Panc1 (cell line): Measurements from ENCODE around the gene CES4A. TPM values are rescaled to one million over a fixed set of nuclear protein-coding genes. Genes with fewer than 3 reads are reported as not detected.

Experiments used
- ATAC-seq: fragments of 200-7000 bp; cut with Tn5 transposase; 2 replicates; pipeline ENCODE4 v1.9.1; 2020; ENCODE audit warnings: mild to moderate bottlenecking, moderate library complexity
- BruUV-seq: library from RNA; stranded (reverse); fragments of 400-500 nt; replicated peaks from 2 replicates; lab custom pipeline; 2021; lab: Mats Ljungman, UMichigan
- CTCF ChIA-PET: fragments of 300-600 bp; sonication (Branson Sonifier 250); formaldehyde crosslinking; loops from one replicate; lab custom pipeline; 2022; ENCODE audit warnings: antibody characterized with exemption; lab: Charles Lee
- POLR2A ChIA-PET: fragments of 300-600 bp; sonication (Branson Sonifier 250); formaldehyde crosslinking; loops from one replicate; lab custom pipeline; 2022; ENCODE audit warnings: antibody characterized with exemption; lab: Charles Lee
- DNase-seq: peaks from one replicate; pipeline ENCODE4 v3.0.0-alpha.2; 2010; ENCODE audit warnings: low read depth, low spot score
- H3K27ac ChIP-seq: 2 replicates; pipeline ENCODE4 v1.5.1; 2011; ENCODE audit warnings: mild to moderate bottlenecking, low read length, inconsistent platforms
- H3K27me3 ChIP-seq: fragments of 200-500 bp; sonication (Bioruptor generic); 2 replicates; pipeline ENCODE4 v1.6.0; 2014; ENCODE audit warnings: low read length, inconsistent platforms; ENCODE audit not compliant: control insufficient read depth, insufficient read depth
- H3K36me3 ChIP-seq: fragments of 200-500 bp; sonication (Bioruptor generic); 2 replicates; pipeline ENCODE4 v1.5.1; 2014; ENCODE audit warnings: inconsistent platforms, mild to moderate bottlenecking, low read length, moderate library complexity; ENCODE audit not compliant: control insufficient read depth, insufficient read depth
- H3K4me1 ChIP-seq: 2 replicates; pipeline ENCODE4 v1.5.1; 2011; ENCODE audit warnings: inconsistent platforms, mild to moderate bottlenecking, low read length, moderate library complexity; ENCODE audit not compliant: control insufficient read depth, insufficient read depth
- H3K4me3 ChIP-seq, 2 experiments: 2 replicates each; pipeline ENCODE4 v1.5.1; 2011 to 2012; ENCODE audit warnings: low read depth in 2 of 2, low read length in 2 of 2, mild to moderate bottlenecking in 2 of 2, inconsistent platforms in 1 of 2, moderate library complexity in 1 of 2
- H3K9me3 ChIP-seq: fragments of 200-500 bp; sonication (Bioruptor generic); 2 replicates; pipeline ENCODE4 v1.5.1; 2014; ENCODE audit warnings: low read depth, mild to moderate bottlenecking, inconsistent platforms, low read length, moderate library complexity; ENCODE audit not compliant: control insufficient read depth, insufficient read depth
- CTCF ChIP-seq: fragments of 450-650 bp; IDR thresholded peaks from 2 replicates; pipeline ENCODE4 v1.5.1; 2017; ENCODE audit warnings: mild to moderate bottlenecking
- POLR2AphosphoS5 ChIP-seq: IDR thresholded peaks from 2 replicates; pipeline ENCODE4 v1.6.1; 2012; ENCODE audit warnings: mild to moderate bottlenecking, low read depth, low read length, moderate library complexity
- REST ChIP-seq, 2 experiments: IDR thresholded peaks; 2 replicates each; pipeline ENCODE4 v1.6.1; 2011 to 2012; ENCODE audit warnings: low read depth in 2 of 2, control low read depth in 1 of 2, low read length in 1 of 2, mild to moderate bottlenecking in 1 of 2, moderate library complexity in 1 of 2; ENCODE audit not compliant: insufficient read depth in 1 of 2
- SIN3A ChIP-seq: IDR thresholded peaks from 2 replicates; pipeline ENCODE4 v1.6.1; 2012; ENCODE audit warnings: low read depth, mild to moderate bottlenecking, low read length, moderate library complexity, borderline replicate concordance; ENCODE audit not compliant: insufficient read depth
- TCF7L2 ChIP-seq: IDR thresholded peaks from 2 replicates; pipeline ENCODE4 v1.6.1; 2011; ENCODE audit warnings: mild to moderate bottlenecking, low read depth, low read length, inconsistent platforms
- in situ Hi-C: cut with HindIII; loops from 2 replicates; pipeline ENCODE4 v1.10.0; 2016; ENCODE audit warnings: low sequenced_read_pairs, low pct_unique_long_range_greater_than_20kb
- intact Hi-C: fragments of 100-400 bp; cut with micrococcal nuclease; formaldehyde crosslinking; loops from one replicate; pipeline ENCODE4 v1.10.0; 2022; ENCODE audit not compliant: unreplicated experiment
- total RNA-seq: library from RNA; stranded (reverse); gene quantifications from one replicate; pipeline ENCODE4 v1.2.1, GENCODE V29; 2021; ENCODE audit not compliant: unreplicated experiment

Gene CES4A
- total RNA-seq, 1 experiment from 2014 or later = 6.1 TPM

GRCh38 chr16:66968847-66969246 lies 19.5 kb upstream of the CES4A start:
- no TSS peak for BruUV-seq
- H3K27me3 ChIP-seq = no peaks in the 10 kb centered on the region
- intact Hi-C loops (no loop called here), in situ Hi-C loops (no loop called here)
- H3K4me3 ChIP-seq = no peak overlapping the region
- ChIA-PET CTCF (no interaction called here), POLR2A (no interaction called here)
- no peaks in the 10 kb centered on the region for H3K4me1 ChIP-seq
- H3K36me3 ChIP-seq = no peaks in the 10 kb centered on the region
- DNase-seq (no peak), ATAC-seq (no peak)
- H3K27ac ChIP-seq = no peak overlapping the region
- no peak for TF ChIP-seq TCF7L2
- no peak for TF ChIP-seq CTCF
- TF ChIP-seq SIN3A = no peak
- no peak for TF ChIP-seq POLR2AphosphoS5
- no peak for TF ChIP-seq REST (IDR thresholded peaks at IDR 0.05; ENCODE audit: insufficient read depth in 1 of 2, low read depth in 2 of 2, low read length in 1 of 2)
- H3K9me3 ChIP-seq = no peaks in the 10 kb centered on the region

GRCh38 chr16:66970775-66971720 lies 17.3 kb upstream of the CES4A start:
- no peak for ATAC-seq
- in situ Hi-C loops = no loop called here

More at GRCh38 chr16:66970775-66971720, 17.3 kb upstream of the CES4A start:
- TF ChIP-seq TCF7L2 = no peak
- no peak for TF ChIP-seq REST (IDR thresholded peaks at IDR 0.05; ENCODE audit: insufficient read depth in 1 of 2, low read depth in 2 of 2, low read length in 1 of 2)
- TF ChIP-seq CTCF = no peak
- no peak for TF ChIP-seq SIN3A
- no peak for TF ChIP-seq POLR2AphosphoS5
- H3K27ac ChIP-seq = no peak overlapping the region
- DNase-seq = no peak
- H3K36me3 ChIP-seq = no peaks in the 10 kb centered on the region
- intact Hi-C loops = loop anchor here (10.0 kb wide), 2 partner anchors 134 to 184 kb away; partner anchors contain the start of genes B3GNT9, FBXL8, PHAF1 and TRADD
- no TSS peak for BruUV-seq
- no peaks in the 10 kb centered on the region for H3K27me3 ChIP-seq
- POLR2A ChIA-PET = no interaction called here
- H3K4me1 ChIP-seq = no peaks in the 10 kb centered on the region
- no peaks in the 10 kb centered on the region for H3K9me3 ChIP-seq
- no peak overlapping the region for H3K4me3 ChIP-seq
- CTCF ChIA-PET = no interaction called here
